Mammary epithelial cell (primary cell): ENCODE data around the gene SEMA3B.

Experiments
- CTCF ChIP-seq, 2 donors: IDR thresholded peaks in 1 of 2; conservative IDR thresholded peaks in 1 of 2; 2 replicates each; pipeline ENCODE4 v1.5.1; 2011 to 2012; ENCODE audit warnings: inconsistent platforms in 2 of 2, low read length in 2 of 2, mild to moderate bottlenecking in 2 of 2, control low read depth in 1 of 2, low read depth in 1 of 2; ENCODE audit not compliant: insufficient read depth in 1 of 2; ENCODE audit errors: extremely low read depth in 1 of 2
- EZH2 ChIP-seq: IDR thresholded peaks from 2 replicates; pipeline ENCODE4 v1.6.1; 2012; ENCODE audit warnings: low read length, inconsistent platforms, borderline replicate concordance

- TF ChIP-seq CTCF (conservative IDR thresholded peaks at IDR 0.05 in 1 of 2, IDR thresholded peaks at IDR 0.05 in 1 of 2; ENCODE audit: extremely low read depth in 1 of 2, insufficient read depth in 1 of 2, low read depth in 1 of 2, low read length in 2 of 2) (no peak), EZH2 (no peak)
Measured at GRCh38 chr3:50322386-50323091, 53.6 kb downstream of the SEMA3B start, which contains the start of gene HYAL2.
